Fibroblast of the aortic adventitia (primary cell): ENCODE data around the gene CCHCR1. TPM values are rescaled to one million over a fixed set of nuclear protein-coding genes. Genes with fewer than 3 reads are reported as not detected.

Experiments used
- DNase-seq: peaks from one replicate; pipeline ENCODE4 v3.0.0-alpha.2; 2010; ENCODE audit warnings: low read depth
- H3K4me3 ChIP-seq: 2 replicates; pipeline ENCODE4 v1.5.1; 2011; ENCODE audit warnings: low read depth, mild to moderate bottlenecking, control low read depth, low read length, moderate library complexity
- CTCF ChIP-seq: IDR thresholded peaks from 2 replicates; pipeline ENCODE4 v1.5.1; 2011; ENCODE audit warnings: mild to moderate bottlenecking, low read length, control low read depth, inconsistent platforms; ENCODE audit not compliant: insufficient read depth
- small RNA-seq: library from RNA; depleted of rRNA; stranded (forward); fragments of <200 nt; gene quantifications from one replicate; pipeline ENCODE3, GENCODE V24; 2012
- total RNA-seq: library from RNA; depleted of rRNA; stranded (reverse); fragments of >200 nt; gene quantifications from 2 replicates; pipeline ENCODE4 v1.2.3, GENCODE V29; 2012; ENCODE audit warnings: low replicate concordance

CCHCR1 gene
- total RNA-seq, 1 donor, result 21.1 TPM

- no peak for TF ChIP-seq CTCF
- no peak for DNase-seq
- no peak overlapping the region for H3K4me3 ChIP-seq
These were observed 61.4 kb downstream of the CCHCR1 start for GRCh38 chr6:31096215-31096614.

GRCh38 chr6:31094389-31094881, 63.2 kb downstream of the CCHCR1 start:
- peak; percentile 30 for DNase-seq
- H3K4me3 ChIP-seq, result no peak overlapping the region
- TF ChIP-seq CTCF, result no peak

GRCh38 chr6:31092769-31093505, 64.7 kb downstream of the CCHCR1 start:
- TF ChIP-seq CTCF, result no peak
- no peak overlapping the region for H3K4me3 ChIP-seq
- no peak for DNase-seq

Small RNA genes lying within 50 kb of the gene (small RNA-seq; reads per million reads assigned to genes)
- gene POLR2LP1, result not detected

Other genes starting within 250 kb of the CCHCR1 start
- gene GTF2H4, start 249.6 kb downstream of the CCHCR1 start, total RNA-seq, result 3.8 and 12.7 TPM in 2 replicates
- gene VARS2, start 243.6 kb downstream of the CCHCR1 start, total RNA-seq, result 15.6 and 18.5 TPM in 2 replicates
- not detected in 2 replicates for gene SFTA2, start 225.6 kb downstream of the CCHCR1 start, total RNA-seq
- gene MUCL3, start 216.8 kb downstream of the CCHCR1 start, total RNA-seq, result under 0.01 TPM in 1 of 2 replicates, not detected in the other
- not detected in 2 replicates for gene MUC21, start 174.1 kb downstream of the CCHCR1 start, total RNA-seq
- not detected in 2 replicates for gene MUC22, start 147.3 kb downstream of the CCHCR1 start, total RNA-seq
- not detected in 2 replicates for gene C6orf15, start 45.2 kb downstream of the CCHCR1 start, total RNA-seq
- gene PSORS1C1, start 43.0 kb downstream of the CCHCR1 start, total RNA-seq, result 1.2 and 7.0 TPM in 2 replicates
- not detected in 2 replicates for gene CDSN, start 37.4 kb downstream of the CCHCR1 start, total RNA-seq
- gene PSORS1C2, start 18.7 kb downstream of the CCHCR1 start, total RNA-seq, result not detected in 2 replicates
- gene TCF19, start 787 bp upstream of the CCHCR1 start, total RNA-seq, result 4.2 and 46.3 TPM in 2 replicates
- gene POU5F1, start 12.9 kb upstream of the CCHCR1 start, total RNA-seq, result not detected in 2 replicates
- 26.3 and 159 TPM in 2 replicates for gene HLA-C, start 114.3 kb upstream of the CCHCR1 start, total RNA-seq
- 52.0 and 84.2 TPM in 2 replicates for gene HLA-B, start 199.4 kb upstream of the CCHCR1 start, total RNA-seq
- gene MICA, start 245.8 kb upstream of the CCHCR1 start, total RNA-seq, result 12.7 and 13.3 TPM in 2 replicates